K562 (cell line): ENCODE data around the gene ARRDC5. TPM values are rescaled to one million over a fixed set of nuclear protein-coding genes. Genes with fewer than 3 reads are reported as not detected.
A peak's percentile ranks its signal among the peaks of the same experiment; 100 is the strongest.

Experiments
- AFF1 ChIP-seq, 2 experiments: fragments of 450-650 bp; IDR thresholded peaks; 2 replicates each; pipeline ENCODE4 v1.6.1; 2018; ENCODE audit warnings: mild to moderate bottlenecking in 2 of 2, low read depth in 1 of 2; ENCODE audit not compliant: partially characterized antibody in 2 of 2
- CTBP1 ChIP-seq: fragments of 450-650 bp; IDR thresholded peaks from 2 replicates; pipeline ENCODE4 v1.6.1; 2016; ENCODE audit warnings: borderline replicate concordance
- ESRRA ChIP-seq: fragments of 450-650 bp; IDR thresholded peaks from 2 replicates; pipeline ENCODE4 v1.6.1; 2014; ENCODE audit warnings: low read depth, mild to moderate bottlenecking, moderate library complexity, borderline replicate concordance
- HEY1 ChIP-seq: fragments of 250-450 bp; sonication (Bioruptor Pico); IDR thresholded peaks from 2 replicates; pipeline ENCODE4 v1.5.0; 2020; ENCODE audit warnings: mild to moderate bottlenecking, moderate library complexity, borderline replicate concordance
- RBM25 ChIP-seq: fragments of 200-400 bp; formaldehyde crosslinking; IDR thresholded peaks from 2 replicates; pipeline ENCODE4 v1.6.1; 2018; ENCODE audit warnings: low read length, low read depth, moderate library complexity; ENCODE audit not compliant: severe bottlenecking
- REST ChIP-seq, 2 experiments: fragments of 450-650 bp; formaldehyde crosslinking in 1 of 2; IDR thresholded peaks; 2 replicates each; pipeline versions ENCODE4 v1.4.0 to v1.6.1; 2014 to 2020; ENCODE audit warnings: mild to moderate bottlenecking in 2 of 2, borderline replicate concordance in 1 of 2, low read depth in 1 of 2
- SIN3A ChIP-seq, 2 experiments: fragments of 150-350 bp in 1 of 2; IDR thresholded peaks; 2 replicates each; pipeline ENCODE4 v1.6.1; 2011 to 2016; ENCODE audit warnings: borderline replicate concordance in 2 of 2, low read depth in 2 of 2, low read length in 2 of 2, mild to moderate bottlenecking in 2 of 2, moderate library complexity in 2 of 2; ENCODE audit not compliant: control insufficient read depth in 1 of 2
- polyA plus RNA-seq, 8 experiments: library from polyadenylated mRNA; depleted of rRNA in 4 of 8; stranded (reverse) in 5 of 8; unstranded in 3 of 8; fragments of >200 nt; fragmentation: Nextera tagmentation in 2 of 8; fragmentation: Illumina TruSeq in 1 of 8; extraction: Ambion mirVana in 2 of 8; extraction: Trizol in 1 of 8; gene quantifications; 2 replicates each; pipeline versions ENCODE4 v1.2.1 to v1.2.3, GENCODE V29; 2011 to 2014; ENCODE audit warnings: inconsistent platforms in 1 of 8, missing spikeins in 1 of 8
- total RNA-seq, 7 experiments: library from RNA; depleted of rRNA in 6 of 7; stranded (reverse); fragments of >200 nt in 6 of 7; fragmentation: Illumina TruSeq in 2 of 7; extraction: Trizol in 2 of 7; gene quantifications; 2 replicates each; pipeline versions ENCODE4 v1.2.1 to v1.2.3, GENCODE V29; 2011 to 2021; ENCODE audit warnings: low replicate concordance in 1 of 7
- TF ChIP-seq, protein P1 (sequence below): fragments of 450-650 bp; IDR thresholded peaks from 2 replicates; pipeline ENCODE4 v1.6.1; 2014; ENCODE audit warnings: low read depth, mild to moderate bottlenecking, moderate library complexity, borderline replicate concordance
- TF ChIP-seq, protein P2 (sequence below): fragments of 250-450 bp; sonication (Bioruptor Pico); IDR thresholded peaks from 2 replicates; pipeline ENCODE4 v1.5.0; 2020; ENCODE audit warnings: mild to moderate bottlenecking

The ARRDC5 gene
- total and polyA plus RNA-seq, 9 of the 15 experiments (the other 6 are each of a cell fraction or from before 2014, with no cell fraction given), result not detected

DNA sequence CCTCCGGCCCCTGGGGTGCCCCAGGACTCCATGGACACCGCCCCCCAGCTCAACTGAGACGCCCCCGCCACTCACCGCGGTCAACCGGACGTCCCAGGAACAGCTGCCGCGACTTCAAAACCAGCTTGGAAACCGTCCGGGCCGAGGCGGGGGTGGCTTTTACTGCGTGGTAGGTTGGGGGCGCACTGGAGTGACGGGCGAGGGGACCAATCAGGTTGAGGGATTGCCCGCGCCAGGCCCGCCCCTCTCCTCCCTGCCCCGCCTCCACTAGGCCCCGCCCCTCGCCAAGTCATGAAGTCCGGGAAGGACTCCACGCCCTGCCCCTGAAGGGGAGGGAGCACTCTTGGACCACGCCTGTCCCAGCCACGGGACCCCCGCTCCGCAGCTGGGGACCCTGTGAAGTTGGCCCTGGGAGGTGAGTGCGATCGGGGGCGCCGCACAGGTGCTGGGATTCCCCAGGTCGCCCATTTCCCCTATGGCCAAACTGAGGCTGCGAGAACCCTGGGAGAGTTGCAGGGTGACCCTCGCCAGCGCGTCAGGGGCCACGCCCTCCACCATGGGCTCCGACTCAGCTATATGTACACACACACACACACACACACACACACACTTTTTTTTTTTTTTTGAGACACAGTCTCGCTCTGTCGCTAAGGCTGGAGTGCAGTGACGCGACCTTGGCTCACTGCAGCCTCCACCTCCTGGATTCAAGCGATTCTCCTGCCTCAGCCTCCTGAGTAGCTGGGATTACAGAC, 35.0 kb downstream of the ARRDC5 start, which contains the start of gene PLIN3 (continued):
- TF ChIP-seq REST (IDR thresholded peaks at IDR 0.05; ENCODE audit: borderline replicate concordance) (no peak), REST (CRISPR knock-in tag; IDR thresholded peaks at IDR 0.05; ENCODE audit: low read depth) (no peak), SIN3A (IDR thresholded peaks at IDR 0.05; ENCODE audit: borderline replicate concordance in 2 of 2, control insufficient read depth in 1 of 2, low read depth in 2 of 2, low read length in 2 of 2) (peak; percentile 6 to 62; a peak in 2 of 4 replicates), ESRRA (peak; percentile 98), RBM25 (peak; percentile 79), CTBP1 (peak; percentile 46; the same call in 1 of the 2 replicates), AFF1 (IDR thresholded peaks at IDR 0.05; ENCODE audit: low read depth in 1 of 2, partially characterized antibody in 2 of 2) (peak in 1 of 2 experiments; percentile 46), HEY1 (CRISPR knock-in tag) (no peak)
- TF ChIP-seq, protein P1, sequence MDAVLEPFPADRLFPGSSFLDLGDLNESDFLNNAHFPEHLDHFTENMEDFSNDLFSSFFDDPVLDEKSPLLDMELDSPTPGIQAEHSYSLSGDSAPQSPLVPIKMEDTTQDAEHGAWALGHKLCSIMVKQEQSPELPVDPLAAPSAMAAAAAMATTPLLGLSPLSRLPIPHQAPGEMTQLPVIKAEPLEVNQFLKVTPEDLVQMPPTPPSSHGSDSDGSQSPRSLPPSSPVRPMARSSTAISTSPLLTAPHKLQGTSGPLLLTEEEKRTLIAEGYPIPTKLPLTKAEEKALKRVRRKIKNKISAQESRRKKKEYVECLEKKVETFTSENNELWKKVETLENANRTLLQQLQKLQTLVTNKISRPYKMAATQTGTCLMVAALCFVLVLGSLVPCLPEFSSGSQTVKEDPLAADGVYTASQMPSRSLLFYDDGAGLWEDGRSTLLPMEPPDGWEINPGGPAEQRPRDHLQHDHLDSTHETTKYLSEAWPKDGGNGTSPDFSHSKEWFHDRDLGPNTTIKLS, result peak; percentile 83
- TF ChIP-seq, protein P2, sequence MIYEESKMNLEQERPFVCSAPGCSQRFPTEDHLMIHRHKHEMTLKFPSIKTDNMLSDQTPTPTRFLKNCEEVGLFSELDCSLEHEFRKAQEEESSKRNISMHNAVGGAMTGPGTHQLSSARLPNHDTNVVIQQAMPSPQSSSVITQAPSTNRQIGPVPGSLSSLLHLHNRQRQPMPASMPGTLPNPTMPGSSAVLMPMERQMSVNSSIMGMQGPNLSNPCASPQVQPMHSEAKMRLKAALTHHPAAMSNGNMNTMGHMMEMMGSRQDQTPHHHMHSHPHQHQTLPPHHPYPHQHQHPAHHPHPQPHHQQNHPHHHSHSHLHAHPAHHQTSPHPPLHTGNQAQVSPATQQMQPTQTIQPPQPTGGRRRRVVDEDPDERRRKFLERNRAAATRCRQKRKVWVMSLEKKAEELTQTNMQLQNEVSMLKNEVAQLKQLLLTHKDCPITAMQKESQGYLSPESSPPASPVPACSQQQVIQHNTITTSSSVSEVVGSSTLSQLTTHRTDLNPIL (CRISPR knock-in tag), result no peak
